Measurements from ENCODE around the gene PBXIP1. TPM values are rescaled to one million over a fixed set of nuclear protein-coding genes. Genes with fewer than 3 reads are reported as not detected.

Gene PBXIP1
- total and polyA plus RNA-seq, 2 of the 13 experiments (the other 11 are each of a cell fraction or from before 2014, with no cell fraction given), result 16.3 to 31.9 TPM

GRCh38 chr1:154982897-154983648 is 27.2 kb upstream of the PBXIP1 start, which contains the start of gene FLAD1 (continued):
- TF ChIP-seq GABPA (IDR thresholded peaks at IDR 0.05; ENCODE audit: low read depth, low read length), result peak; percentile 78
- peak; percentile 96 for TF ChIP-seq GABPA (CRISPR knock-in tag; IDR thresholded peaks at IDR 0.05; ENCODE audit: low read depth)
- TF ChIP-seq, protein P1, sequence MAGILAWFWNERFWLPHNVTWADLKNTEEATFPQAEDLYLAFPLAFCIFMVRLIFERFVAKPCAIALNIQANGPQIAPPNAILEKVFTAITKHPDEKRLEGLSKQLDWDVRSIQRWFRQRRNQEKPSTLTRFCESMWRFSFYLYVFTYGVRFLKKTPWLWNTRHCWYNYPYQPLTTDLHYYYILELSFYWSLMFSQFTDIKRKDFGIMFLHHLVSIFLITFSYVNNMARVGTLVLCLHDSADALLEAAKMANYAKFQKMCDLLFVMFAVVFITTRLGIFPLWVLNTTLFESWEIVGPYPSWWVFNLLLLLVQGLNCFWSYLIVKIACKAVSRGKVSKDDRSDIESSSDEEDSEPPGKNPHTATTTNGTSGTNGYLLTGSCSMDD (CRISPR knock-in tag; IDR thresholded peaks at IDR 0.05), result no peak
- no peak for TF ChIP-seq ZNF337 (CRISPR knock-in tag; IDR thresholded peaks at IDR 0.05; ENCODE audit: borderline replicate concordance, low read depth)
- 0 out of 2 replicates have a peak, but pooled peaks have one; percentile 31 for TF ChIP-seq ZBTB7B (CRISPR knock-in tag; IDR thresholded peaks at IDR 0.05)
- peak; percentile 73; the same call in 1 of the 2 replicates for TF ChIP-seq MLX (CRISPR knock-in tag; IDR thresholded peaks at IDR 0.05)
- no peak for TF ChIP-seq NFE2L1 (CRISPR knock-in tag; IDR thresholded peaks at IDR 0.05; ENCODE audit: borderline replicate concordance)
- peak; percentile 77; the same call in 1 of the 2 replicates for TF ChIP-seq DMAP1 (CRISPR knock-in tag; IDR thresholded peaks at IDR 0.05)
- no peak for TF ChIP-seq ZNF609 (CRISPR knock-in tag; IDR thresholded peaks at IDR 0.05; ENCODE audit: borderline replicate concordance)
- TF ChIP-seq HNF4G (IDR thresholded peaks at IDR 0.05; ENCODE audit: borderline replicate concordance, low read depth, low read length), result peak; percentile 4; the same call in 1 of the 2 replicates
- no peak for TF ChIP-seq HNF4G (CRISPR knock-in tag; IDR thresholded peaks at IDR 0.05; ENCODE audit: borderline replicate concordance, low read depth)
- peak; percentile 100 for TF ChIP-seq PBX2 (CRISPR knock-in tag; IDR thresholded peaks at IDR 0.05)
- peak; percentile 58; the same call in 1 of the 2 replicates for TF ChIP-seq IRX3 (CRISPR knock-in tag; IDR thresholded peaks at IDR 0.05; ENCODE audit: borderline replicate concordance, low read depth)
- no peak for TF ChIP-seq RARG (CRISPR knock-in tag; IDR thresholded peaks at IDR 0.05; ENCODE audit: low read depth)
- no peak for TF ChIP-seq ZFP82 (CRISPR knock-in tag; IDR thresholded peaks at IDR 0.05; ENCODE audit: borderline replicate concordance)
- TF ChIP-seq ZNF816 (CRISPR knock-in tag; IDR thresholded peaks at IDR 0.05; ENCODE audit: borderline replicate concordance), result 0 out of 2 replicates have a peak, but pooled peaks have one; percentile 29
